ENCODE measurements around the gene MROH2A.
"Not testable (repeated sequence)": the region's sequence is repeated elsewhere in the genome, so short reads cannot be mapped to it uniquely, and the experiment has no call there.

The MROH2A gene

DNA sequence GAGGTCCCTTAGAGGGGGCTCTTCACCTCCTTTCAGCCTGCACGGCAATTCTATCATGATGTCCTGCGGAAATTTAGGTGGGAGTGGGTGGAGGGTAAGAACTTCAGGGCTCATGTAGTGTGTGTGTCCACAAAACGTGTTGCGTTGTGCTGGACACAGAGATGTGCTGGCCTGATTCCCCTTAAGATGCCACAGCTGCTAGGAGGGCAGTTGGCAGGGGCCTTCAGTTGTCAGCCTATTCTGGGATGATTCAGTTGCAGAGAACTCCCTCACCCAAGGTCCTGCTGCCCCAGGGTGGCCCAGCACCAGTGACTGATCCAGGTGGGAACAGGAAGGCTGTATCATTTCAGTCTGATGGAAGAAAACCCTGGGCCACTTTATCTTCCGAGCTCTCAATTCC, 77.2 kb downstream of the MROH2A start:
- DNase-seq, result no peak

DNA sequence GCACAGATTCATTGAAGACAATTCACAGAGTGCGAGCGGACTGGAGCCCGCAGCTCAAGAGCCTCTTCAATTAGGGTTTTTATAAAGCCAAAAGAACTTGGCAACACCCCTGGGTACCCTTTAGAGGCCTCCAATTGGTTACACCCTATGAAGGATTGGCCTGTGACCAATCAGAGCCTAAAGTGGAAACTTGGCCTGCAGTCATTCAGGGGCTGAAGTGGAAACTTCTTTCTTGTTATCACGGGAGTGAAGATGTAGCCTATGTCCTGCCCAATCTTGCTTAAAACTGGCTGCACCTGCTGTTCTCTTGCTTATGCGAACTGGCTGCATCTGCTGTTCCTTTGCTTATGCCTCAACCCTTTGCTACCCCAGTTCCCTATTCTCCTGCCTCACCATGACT, 78.1 kb downstream of the MROH2A start:
- DNase-seq, result no peak

DNA sequence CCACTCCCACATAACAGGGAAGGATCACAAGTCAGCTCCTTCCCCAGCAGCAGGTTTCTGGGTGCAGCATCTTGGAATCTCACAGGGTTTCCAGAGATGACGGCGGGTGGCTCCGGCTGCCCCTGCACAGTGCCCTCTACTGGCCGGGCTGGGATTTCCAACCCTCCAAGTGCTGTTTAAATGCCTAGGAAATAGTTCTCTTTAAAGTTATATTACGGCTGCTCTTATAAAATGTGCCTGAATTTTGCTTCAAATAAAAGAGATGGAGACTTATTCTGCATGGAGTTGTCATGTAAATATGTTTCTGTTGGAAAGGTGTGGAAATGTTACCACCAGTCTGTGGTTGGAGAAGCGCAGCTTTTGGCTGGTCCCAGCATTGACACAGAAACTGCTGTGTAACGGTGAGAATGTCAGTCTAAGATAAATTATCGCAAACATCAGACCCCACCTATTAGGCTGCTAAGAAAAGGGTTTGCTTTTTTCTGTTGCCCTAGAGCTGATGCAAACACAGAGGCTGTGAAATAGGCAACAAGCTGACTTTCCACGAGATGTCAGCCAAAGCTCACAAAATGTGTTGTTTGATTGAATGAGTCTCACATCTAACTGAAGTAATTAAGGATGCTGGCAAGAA, 79.5 kb downstream of the MROH2A start:
- no peak for DNase-seq

DNA sequence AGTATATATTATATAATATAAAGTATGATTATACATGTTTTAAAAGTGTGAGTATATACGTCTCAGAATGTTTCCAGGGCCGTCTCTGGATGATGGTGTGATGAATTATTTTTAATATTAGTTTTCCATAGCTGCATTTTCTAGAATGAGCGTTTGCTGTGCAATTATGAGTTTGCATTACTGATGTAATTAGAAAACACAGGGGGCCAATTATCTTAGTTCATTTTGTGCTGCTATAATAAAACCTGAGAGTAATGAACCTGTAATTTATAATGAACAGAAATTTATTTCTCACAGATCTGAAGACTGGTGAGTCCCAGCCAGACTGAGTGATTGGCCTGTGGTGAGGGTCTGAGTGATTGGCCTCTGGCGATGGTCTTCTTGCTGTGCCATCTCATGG, 80.2 kb downstream of the MROH2A start:
- DNase-seq, result no peak

DNA sequence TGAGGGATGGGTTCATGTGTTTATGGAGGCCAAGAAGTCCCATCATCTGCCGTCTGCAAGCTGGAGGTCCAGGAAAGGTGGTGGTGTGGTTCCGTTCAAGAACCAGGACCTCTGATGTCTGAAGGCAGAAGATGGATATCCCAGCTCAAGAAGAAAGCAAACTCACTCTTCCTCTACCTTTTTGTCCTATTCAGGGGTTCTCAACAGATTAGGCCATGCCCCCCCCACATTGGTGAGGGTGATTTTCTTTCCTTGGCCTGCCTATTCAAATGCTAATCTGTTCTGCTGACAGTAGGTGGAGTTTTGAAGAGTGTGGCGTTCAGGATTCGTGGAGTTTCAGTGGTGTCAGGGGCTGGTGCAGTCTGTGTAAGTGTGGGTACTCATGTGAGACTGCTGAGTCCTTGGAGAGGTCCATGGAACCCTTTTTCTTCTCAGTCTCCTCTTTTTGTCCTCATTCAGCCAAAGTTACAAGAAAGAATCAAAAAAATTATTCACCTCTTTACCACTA, 84.2 kb downstream of the MROH2A start:
- DNase-seq, result no peak

DNA sequence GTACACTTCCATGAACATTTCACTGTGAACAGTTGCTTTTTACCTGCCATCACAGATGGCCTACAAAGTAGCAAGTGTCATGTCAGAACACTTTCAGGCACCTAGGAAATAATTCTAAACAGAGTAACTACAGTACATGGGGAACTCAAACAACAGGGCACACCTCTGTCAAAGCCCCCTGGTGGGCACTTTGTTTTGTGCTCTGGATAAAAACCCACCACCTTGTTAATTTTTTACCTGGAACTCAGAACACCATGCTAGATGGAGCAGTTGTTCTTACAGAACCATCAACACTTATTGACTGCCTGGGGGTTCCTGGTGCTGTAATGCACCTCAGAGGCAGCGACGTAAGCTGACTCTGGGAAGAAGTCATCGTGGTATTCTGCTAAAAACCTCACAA, 87.7 kb downstream of the MROH2A start:
- no peak for DNase-seq

DNA sequence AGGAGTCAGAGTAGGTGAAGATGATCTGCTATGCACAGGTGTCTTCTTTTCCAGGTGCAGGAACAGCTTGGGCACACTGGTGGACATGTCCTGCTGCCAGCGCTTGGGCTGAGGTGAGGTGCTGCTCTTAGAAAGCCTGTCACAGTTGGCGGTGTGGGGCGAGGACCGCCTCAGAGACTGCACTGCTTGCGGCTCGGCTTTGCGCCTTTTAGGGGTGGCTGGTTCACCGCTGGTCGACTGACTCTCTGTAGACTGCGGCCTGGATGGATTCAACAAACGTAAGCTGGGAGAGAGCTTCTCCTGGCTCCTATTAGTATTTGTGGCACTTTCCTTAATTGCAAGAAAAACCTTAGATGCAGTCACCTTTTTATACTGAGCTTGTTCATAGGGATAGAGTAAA, 88.3 kb downstream of the MROH2A start:
- DNase-seq, result no peak

DNA sequence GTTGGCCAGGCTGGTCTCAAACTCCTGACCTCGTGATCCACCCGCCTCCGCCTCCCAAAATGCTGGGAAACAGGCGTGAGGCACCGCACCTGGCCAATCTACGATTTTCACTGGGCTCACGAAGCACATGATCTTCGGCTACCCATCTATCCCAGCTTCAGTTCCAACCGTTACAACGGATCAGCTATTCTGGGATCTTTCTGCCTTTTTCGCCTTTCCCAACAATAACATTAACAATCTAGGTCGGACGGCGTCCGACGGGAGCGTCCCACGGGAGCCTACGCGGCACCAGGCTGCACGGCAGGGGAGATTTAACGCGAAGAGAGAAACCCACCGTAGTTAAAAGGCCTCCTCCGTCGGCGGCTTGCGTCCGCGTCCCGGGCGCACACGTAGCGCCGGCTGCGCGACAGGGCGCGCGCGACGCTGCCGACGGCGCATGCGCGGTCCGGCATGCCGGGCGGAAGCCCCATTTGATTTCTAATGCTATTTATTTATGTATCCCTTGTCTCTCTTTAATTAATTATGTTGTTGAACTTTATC, 89.9 kb downstream of the MROH2A start, which contains the start of gene MSL3B:
Gene MSL3B (minus strand): TSS at position 394 of the 540 bp plus-strand sequence.
- DNase-seq, result peak; percentile 45

DNA sequence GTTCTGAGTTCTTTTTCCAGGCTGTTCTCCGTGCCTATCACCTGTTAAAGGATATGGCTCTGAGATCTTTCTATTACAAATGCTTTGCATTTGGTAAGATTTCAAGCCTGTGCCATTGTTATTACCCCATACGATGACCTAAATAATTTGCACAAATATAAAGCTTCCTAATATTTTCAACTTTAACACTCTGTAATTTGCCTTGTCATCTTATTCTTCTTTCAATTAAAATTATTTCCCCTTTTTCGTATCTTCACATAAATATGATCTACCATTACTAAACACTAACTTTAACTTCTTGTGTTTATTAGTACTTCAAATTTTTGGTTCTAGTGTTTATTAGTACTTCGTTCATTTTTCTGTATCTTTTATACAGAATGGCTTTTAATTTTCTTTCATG, 93.3 kb downstream of the MROH2A start:
- DNase-seq, result no peak

DNA sequence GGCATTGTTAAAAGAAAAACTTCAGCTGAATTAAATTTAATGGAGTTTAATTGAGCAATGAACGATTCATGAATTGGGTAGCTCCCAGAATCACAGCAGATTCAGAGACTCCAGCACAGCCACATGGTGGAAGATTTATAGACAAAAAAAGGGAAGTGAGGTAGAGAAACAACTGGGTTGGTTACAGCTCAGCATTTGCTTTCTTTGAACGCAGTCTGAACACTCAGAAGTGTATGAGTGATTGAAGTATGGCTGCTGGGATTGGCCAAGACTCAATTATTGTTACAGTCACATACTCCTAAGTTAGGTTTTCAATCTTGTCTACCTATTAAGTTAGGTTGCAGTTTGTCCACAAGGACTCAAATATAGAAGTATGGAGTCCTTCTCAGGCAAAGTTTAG, 94.0 kb downstream of the MROH2A start:
- not testable (repeated sequence) for DNase-seq

DNA sequence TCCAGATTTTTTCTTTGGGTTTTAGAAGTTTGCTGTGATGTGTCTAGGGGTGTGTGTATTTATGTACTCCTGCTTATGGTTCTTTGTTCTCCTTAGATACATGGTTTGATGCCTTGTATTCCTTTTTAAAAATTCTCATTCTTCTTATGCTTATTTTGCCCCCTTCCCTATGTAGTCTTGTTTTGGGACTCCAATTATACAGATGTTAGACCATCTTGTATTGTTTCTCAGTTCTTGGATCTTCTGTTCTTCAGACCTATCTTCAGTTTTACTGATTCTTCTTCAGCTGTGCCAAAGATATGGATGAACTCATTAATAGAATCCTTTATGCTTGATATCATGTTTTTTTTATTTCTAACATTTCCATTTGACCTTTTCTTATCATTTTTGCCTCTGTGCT, 104.2 kb downstream of the MROH2A start:
- DNase-seq, result no peak
